PC-9 (cell line): ENCODE measurements around the gene SLC17A3. TPM values are rescaled to one million over a fixed set of nuclear protein-coding genes. Genes with fewer than 3 reads are reported as not detected.

Experiments used
- BruUV-seq: library from RNA; stranded (reverse); fragments of 400-500 nt; replicated peaks from 2 replicates; lab custom pipeline; 2021; lab: Mats Ljungman, UMichigan
- CTCF ChIA-PET: fragments of 300-600 bp; sonication (Branson Sonifier 250); formaldehyde crosslinking; loops from one replicate; lab custom pipeline; 2022; ENCODE audit warnings: antibody characterized with exemption; lab: Charles Lee
- POLR2A ChIA-PET: fragments of 300-600 bp; sonication (Branson Sonifier 250); formaldehyde crosslinking; loops from one replicate; lab custom pipeline; 2022; ENCODE audit warnings: antibody characterized with exemption; ENCODE audit not compliant: unreplicated experiment; lab: Charles Lee
- DNase-seq, 2 experiments: peaks; one replicate each; pipeline versions ENCODE4 v3.0.0 to v3.0.0-alpha.2; 2015 to 2022; ENCODE audit warnings: mixed read lengths in 1 of 2
- H2AFZ ChIP-seq: fragments of 200-600 bp; sonication (generic); 2 replicates; pipeline ENCODE4 v1.8.1; 2017; ENCODE audit warnings: antibody characterized with exemption
- H3F3A ChIP-seq: fragments of 200-600 bp; sonication (generic); 2 replicates; pipeline ENCODE4 v1.8.1; 2017; ENCODE audit warnings: antibody characterized with exemption, mild to moderate bottlenecking, low read depth; ENCODE audit not compliant: insufficient read depth
- H3K27ac ChIP-seq: fragments of 200-600 bp; sonication (generic); 2 replicates; pipeline ENCODE4 v1.6.1; 2016; ENCODE audit warnings: mixed run types
- H3K27me3 ChIP-seq: fragments of 200-600 bp; sonication (generic); 2 replicates; pipeline ENCODE4 v1.6.1; 2016; ENCODE audit warnings: low read depth, mixed run types; ENCODE audit not compliant: insufficient read depth
- H3K36me3 ChIP-seq: fragments of 200-600 bp; sonication (generic); 2 replicates; pipeline ENCODE4 v1.6.1; 2016; ENCODE audit warnings: low read depth, mixed run types
- H3K4me1 ChIP-seq: fragments of 200-600 bp; sonication (generic); replicated peaks from 2 replicates; pipeline ENCODE4 v1.6.1; 2016; ENCODE audit warnings: mixed run types; ENCODE audit not compliant: insufficient read depth
- H3K4me2 ChIP-seq: fragments of 200-600 bp; sonication (generic); 2 replicates; pipeline ENCODE4 v1.6.1; 2017; ENCODE audit warnings: mixed run types
- H3K4me3 ChIP-seq: fragments of 200-600 bp; sonication (generic); 2 replicates; pipeline ENCODE4 v1.6.1; 2016; ENCODE audit warnings: mixed run types
- H3K79me2 ChIP-seq: fragments of 200-600 bp; sonication (generic); 2 replicates; pipeline ENCODE4 v1.6.1; 2017; ENCODE audit warnings: low read depth, mixed run types
- H3K9me2 ChIP-seq: fragments of 200-600 bp; sonication (generic); 2 replicates; pipeline ENCODE4 v1.8.1; 2017; ENCODE audit warnings: mild to moderate bottlenecking; ENCODE audit not compliant: insufficient read depth
- H3K9me3 ChIP-seq: fragments of 200-600 bp; sonication (generic); 2 replicates; pipeline ENCODE4 v1.8.1; 2016; ENCODE audit warnings: low read depth; ENCODE audit not compliant: insufficient read depth
- H4K20me1 ChIP-seq: fragments of 200-600 bp; sonication (generic); 2 replicates; pipeline ENCODE4 v1.8.1; 2017; ENCODE audit not compliant: insufficient read depth
- CTCF ChIP-seq: fragments of 200-600 bp; sonication (generic); conservative IDR thresholded peaks from 2 replicates; pipeline ENCODE4 v1.6.1; 2017; ENCODE audit warnings: mixed run types, antibody characterized with exemption, mild to moderate bottlenecking, moderate library complexity
- EZH2 ChIP-seq: fragments of 200-600 bp; sonication (generic); IDR thresholded peaks from 2 replicates; pipeline ENCODE4 v1.8.0; 2017; ENCODE audit warnings: antibody characterized with exemption, low read depth
- intact Hi-C: fragments of 100-400 bp; cut with micrococcal nuclease; formaldehyde crosslinking; loops from one replicate; pipeline ENCODE4 v1.10.0; 2022; ENCODE audit not compliant: unreplicated experiment
- total RNA-seq: library from RNA; stranded (reverse); gene quantifications from 2 replicates; pipeline ENCODE4 v1.2.3, GENCODE V29; 2021

Gene SLC17A3
- total RNA-seq, 1 experiment from 2014 or later = not detected

GRCh38 chr6:25898289-25898977 is 24.4 kb upstream of the SLC17A3 start:
- no peaks in the 10 kb centered on the region for H3K9me3 ChIP-seq
- H3K9me2 ChIP-seq = no peaks in the 10 kb centered on the region
- no peaks in the 10 kb centered on the region for H3K4me1 ChIP-seq
- intact Hi-C loops = no loop called here
- H3K36me3 ChIP-seq = no peaks in the 10 kb centered on the region
- no peaks in the 10 kb centered on the region for H3F3A ChIP-seq
- H3K79me2 ChIP-seq = no peaks in the 10 kb centered on the region
- H3K27ac ChIP-seq = no peak overlapping the region
- TF ChIP-seq EZH2 (no peak), CTCF (no peak)
- no peak overlapping the region for H2AFZ ChIP-seq
- DNase-seq = no peak
- no peak overlapping the region for H3K4me2 ChIP-seq
- CTCF ChIA-PET = no interaction called here
- no TSS peak for BruUV-seq
- H3K4me3 ChIP-seq = no peak overlapping the region
- H3K27me3 ChIP-seq = no peaks in the 10 kb centered on the region
- POLR2A ChIA-PET = no interaction called here
- H4K20me1 ChIP-seq = no peaks in the 10 kb centered on the region

- TF ChIP-seq EZH2 (no peak), CTCF (no peak)
- Histone ChIP-seq H3K27ac (no peak overlapping the region), H3K4me3 (no peak overlapping the region), H3K27me3 (no peaks in the 10 kb centered on the region), H3K4me1 (no peaks in the 10 kb centered on the region), H4K20me1 (no peaks in the 10 kb centered on the region), H3K9me2 (no peaks in the 10 kb centered on the region), H3F3A (no peaks in the 10 kb centered on the region), H3K79me2 (no peaks in the 10 kb centered on the region), H3K4me2 (no peak overlapping the region), H3K9me3 (no peaks in the 10 kb centered on the region), H3K36me3 (no peaks in the 10 kb centered on the region), H2AFZ (no peak overlapping the region)
- ChIA-PET POLR2A (no interaction called here), CTCF (no interaction called here)
- BruUV-seq = no TSS peak
- no peak for DNase-seq
- intact Hi-C loops = no loop called here
Observed at GRCh38 chr6:25896252-25896651, 22.2 kb upstream of the SLC17A3 start.

GRCh38 chr6:25895771-25896170 is 21.7 kb upstream of the SLC17A3 start:
- intact Hi-C loops = no loop called here
- no peaks in the 10 kb centered on the region for H3K36me3 ChIP-seq

More at GRCh38 chr6:25895771-25896170, 21.7 kb upstream of the SLC17A3 start:
- Histone ChIP-seq H3F3A (no peaks in the 10 kb centered on the region), H3K27ac (no peak overlapping the region), H3K4me2 (no peak overlapping the region), H4K20me1 (no peaks in the 10 kb centered on the region), H3K79me2 (no peaks in the 10 kb centered on the region), H2AFZ (no peak overlapping the region), H3K4me3 (no peak overlapping the region), H3K9me3 (no peaks in the 10 kb centered on the region), H3K9me2 (no peaks in the 10 kb centered on the region), H3K4me1 (no peaks in the 10 kb centered on the region), H3K27me3 (no peaks in the 10 kb centered on the region)
- ChIA-PET CTCF (no interaction called here), POLR2A (no interaction called here)
- TF ChIP-seq EZH2 = no peak
- TF ChIP-seq CTCF = no peak
- DNase-seq = no peak
- no TSS peak for BruUV-seq
